NOMO-1 treated with dmso at 0.1 percent for 144 hours (cell line): ENCODE data around the gene CD177.
"Not testable (repeated sequence)": the region's sequence is repeated elsewhere in the genome, so short reads cannot be mapped to it uniquely, and the experiment has no call there.

Source experiments
- DNase-seq: peaks from one replicate; lab custom pipeline; 2025; ENCODE audit not compliant: unreplicated experiment; lab: John Stamatoyannopoulos, UW

The CD177 gene

GRCh38 chr19:43353606-43354304, at the start of gene CD177:
Gene CD177, plus strand, starts transcription at chr19:43353686. Its CDS starts 29 bp downstream, at chr19:43353715.
- no peak for DNase-seq

GRCh38 chr19:43305642-43306041, 47.8 kb upstream of the CD177 start:
- DNase-seq, result no peak

DNA sequence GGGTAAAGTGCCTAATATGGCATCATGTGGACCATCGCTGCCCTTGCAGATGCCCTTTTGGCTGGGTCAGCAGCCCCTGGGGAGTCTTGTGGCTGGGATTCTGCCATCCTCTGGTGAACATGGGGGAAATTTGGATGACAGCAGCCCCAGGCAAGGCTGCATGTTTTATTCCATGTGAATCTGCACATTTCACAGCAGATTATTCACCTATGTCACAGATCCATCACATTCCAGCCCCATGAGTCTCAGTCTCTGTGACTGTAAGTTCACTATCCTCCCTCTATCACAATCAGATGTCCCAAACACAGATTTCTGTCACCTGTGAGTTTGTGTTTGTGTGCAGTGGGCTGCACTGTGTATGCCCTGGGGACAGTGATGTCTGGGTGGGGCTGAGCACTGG, 47.4 kb upstream of the CD177 start:
- no peak for DNase-seq

GRCh38 chr19:43308244-43308815, 45.2 kb upstream of the CD177 start:
- no peak for DNase-seq

GRCh38 chr19:43309466-43309865, 44.0 kb upstream of the CD177 start:
- no peak for DNase-seq

GRCh38 chr19:43310221-43310620, 43.3 kb upstream of the CD177 start:
- no peak for DNase-seq

DNA sequence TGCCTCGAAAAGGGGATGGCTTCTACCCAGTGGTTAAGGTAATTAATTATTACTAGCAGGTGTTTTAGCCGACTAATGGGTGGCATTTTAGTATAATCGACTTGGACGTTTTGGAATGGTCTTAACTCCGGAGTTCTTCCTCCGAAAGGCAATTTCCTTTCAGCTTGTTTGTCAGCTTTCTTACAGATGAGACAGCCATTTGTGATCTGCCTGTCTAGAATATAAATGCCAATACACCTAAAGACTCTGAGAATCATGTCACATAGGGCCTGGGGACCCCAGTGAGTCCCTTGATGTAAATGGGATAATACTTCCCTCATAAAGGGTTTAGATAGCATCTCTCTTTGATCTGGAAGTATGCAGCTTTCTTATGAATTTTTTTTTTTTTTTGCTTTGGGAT, 42.2 kb upstream of the CD177 start:
- no peak for DNase-seq

DNA sequence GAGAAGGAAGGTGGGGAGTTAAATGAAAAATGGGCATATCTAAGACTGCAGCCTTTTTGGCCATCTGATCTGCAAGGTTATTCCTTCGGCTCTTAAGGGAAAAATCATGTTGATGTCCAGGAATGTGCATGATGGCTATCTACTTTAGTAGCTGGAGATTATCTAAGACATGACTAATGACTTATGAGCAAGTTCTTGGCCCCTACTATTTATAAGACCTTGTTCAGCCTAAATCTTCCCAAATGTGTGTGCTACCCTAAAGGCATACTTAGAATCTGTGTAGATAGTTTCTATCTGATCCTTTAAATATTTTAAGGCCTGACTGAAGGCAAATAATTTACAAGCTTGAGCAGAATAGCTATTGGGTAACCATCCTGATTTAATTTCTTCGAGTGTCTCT, 41.8 kb upstream of the CD177 start:
- no peak for DNase-seq

DNA sequence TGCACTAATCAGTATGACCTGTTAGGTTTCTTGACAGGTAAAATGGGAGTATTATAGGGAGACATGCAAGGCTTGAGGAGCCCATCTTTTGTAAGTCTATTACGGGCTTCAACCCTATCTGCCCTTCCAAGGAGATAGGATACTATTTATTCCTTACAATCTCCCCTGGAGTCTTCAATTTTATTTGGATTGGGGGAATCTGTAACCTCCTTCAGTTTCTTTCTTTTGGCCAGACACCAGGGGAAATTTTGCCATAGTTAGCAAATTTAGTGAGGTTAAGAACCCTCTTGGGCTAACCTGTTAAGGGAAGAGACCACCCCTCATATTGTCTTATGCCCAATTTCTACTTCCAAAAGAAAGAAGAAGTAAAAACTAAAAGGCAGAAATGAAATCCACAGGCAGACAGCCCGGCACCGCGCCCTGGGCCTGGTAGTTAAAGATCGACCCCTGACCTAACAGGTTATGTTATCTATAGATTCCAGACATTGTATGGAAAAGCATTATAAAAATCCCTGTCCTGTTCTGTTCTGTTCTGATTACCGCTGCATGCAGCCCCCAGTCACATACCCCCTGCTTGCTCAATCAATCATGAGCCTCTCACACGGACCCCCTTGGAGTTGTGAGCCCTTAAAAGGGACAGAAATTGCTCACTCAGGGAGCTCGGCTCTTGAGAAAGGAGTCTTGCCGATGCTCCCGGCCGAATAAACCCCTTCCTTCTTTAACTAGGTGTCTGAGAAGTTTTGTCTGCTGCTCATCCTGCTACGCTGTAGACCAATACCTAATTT, 39.6 kb upstream of the CD177 start:
- no peak for DNase-seq

DNA sequence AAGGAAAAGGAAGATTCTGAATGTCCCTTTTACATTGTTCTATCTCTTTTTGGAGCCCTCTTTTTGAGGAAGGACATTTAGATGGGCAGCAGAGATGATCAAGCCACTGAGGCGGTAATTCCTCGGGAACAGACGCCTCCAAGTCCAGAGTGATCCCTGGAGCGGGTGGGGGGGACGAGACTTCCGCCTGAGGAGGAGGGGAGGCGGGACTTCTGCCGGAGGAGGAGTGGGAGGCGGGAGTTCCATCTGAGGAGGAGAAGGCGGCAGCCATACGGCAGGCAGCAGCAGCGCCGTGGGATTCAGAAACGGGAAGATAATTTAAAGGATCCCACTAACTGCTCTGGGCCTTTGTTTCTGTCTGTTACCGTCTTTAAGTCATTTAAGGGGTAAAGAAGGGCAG, 37.6 kb upstream of the CD177 start:
- no peak for DNase-seq

DNA sequence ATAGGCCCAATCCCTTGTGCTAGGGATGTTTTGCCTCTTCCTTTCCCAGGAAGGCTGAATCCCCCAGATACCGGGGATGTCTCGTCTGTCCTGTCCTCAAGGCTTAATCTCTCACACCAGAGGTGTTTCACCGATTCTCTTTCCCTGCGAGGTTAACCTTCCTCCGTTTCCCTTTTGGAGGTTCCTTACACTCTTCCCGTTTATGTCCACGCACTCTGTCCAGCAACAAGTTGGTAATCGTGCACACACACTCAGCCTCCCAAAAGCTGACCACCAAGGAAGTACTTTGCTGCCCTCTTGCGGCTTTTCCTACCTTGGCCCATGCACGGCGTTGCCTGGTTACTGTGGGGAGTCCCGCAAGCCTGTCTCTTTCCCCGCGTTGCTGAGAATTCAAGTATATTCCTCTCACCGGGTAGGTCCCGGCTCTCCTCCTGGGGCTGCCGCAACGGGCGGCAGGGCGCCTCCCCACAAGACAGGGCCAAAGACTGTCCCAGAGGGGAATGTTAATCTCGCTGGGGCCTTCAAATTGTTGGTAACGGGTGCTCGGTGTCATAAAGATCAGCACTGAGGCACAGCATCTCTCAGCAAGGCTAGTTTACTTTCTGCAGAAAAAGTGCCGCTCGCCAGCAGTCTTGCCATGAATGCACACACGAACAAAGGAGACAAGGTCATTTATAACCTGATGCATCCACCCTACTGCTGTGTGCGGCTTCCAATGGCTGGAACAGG, 36.7 kb upstream of the CD177 start:
- no peak for DNase-seq

GRCh38 chr19:43318203-43318602, 35.3 kb upstream of the CD177 start:
- no peak for DNase-seq

DNA sequence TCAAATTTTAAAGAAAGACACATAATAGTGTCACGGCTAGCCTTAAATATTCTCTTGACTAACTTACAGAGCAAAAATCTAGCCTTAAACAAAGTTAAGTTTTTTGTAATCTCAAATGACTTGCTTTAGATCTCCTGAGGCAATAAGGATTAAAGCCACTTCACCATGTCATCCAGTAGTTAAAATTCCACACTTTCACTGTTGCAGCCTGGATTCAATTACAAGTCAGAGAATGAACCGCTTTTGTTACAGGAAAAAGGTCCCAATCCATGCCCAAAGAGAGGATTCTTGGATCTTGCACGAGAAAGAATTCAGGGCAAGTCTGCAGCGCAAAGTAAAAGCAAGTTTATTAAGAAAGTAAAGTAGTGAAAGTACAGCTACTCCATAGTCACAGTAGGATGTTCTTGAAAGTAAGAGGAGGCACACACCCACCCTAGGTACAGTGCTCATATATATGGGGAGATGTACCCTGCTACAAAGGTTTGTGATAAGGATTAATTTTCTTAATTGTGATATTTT, 34.6 kb upstream of the CD177 start:
- DNase-seq, result no peak

DNA sequence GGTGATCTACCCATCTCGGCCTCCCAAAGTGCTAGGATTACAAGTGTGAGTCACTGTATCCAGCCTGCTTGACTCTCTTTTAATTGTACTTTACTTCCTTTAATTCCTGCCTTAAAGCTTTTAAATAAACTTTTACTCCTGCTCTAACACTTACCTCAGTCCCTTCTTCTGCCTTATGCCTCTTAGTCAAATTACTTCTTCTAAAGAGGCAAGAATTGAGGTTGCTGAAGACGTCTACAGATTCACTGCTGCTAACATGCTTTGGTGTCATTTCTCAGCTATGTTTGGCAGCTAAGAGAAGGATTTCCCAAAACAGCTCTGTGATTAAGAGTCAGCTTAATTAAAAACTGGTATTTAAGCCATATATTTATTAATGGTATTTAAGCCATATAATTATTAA, 32.9 kb upstream of the CD177 start:
- DNase-seq, result no peak

GRCh38 chr19:43326761-43327160, 26.7 kb upstream of the CD177 start:
- not testable (repeated sequence) for DNase-seq

DNA sequence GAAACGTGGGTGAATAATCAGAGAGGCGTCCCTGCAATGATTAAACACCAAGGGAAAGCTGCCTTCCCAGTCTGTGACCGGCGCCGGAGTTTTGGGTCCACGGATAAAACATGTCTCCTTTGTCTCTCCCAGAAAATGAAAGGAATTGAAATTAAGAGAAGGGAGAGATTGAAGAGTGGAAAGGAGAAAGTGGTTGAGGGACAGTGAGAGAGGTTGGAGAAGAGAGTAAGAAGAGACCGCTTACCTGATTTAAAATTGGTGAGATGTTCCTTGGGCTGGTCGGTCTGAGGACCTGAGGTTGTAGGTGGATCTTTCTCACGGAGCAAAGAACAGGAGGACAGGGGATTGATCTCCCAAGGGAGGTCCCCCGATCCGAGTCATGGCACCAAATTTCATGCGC, 24.9 kb upstream of the CD177 start:
- DNase-seq, result not testable (repeated sequence)

GRCh38 chr19:43329049-43329448, 24.4 kb upstream of the CD177 start:
- DNase-seq, result not testable (repeated sequence)

- DNase-seq, result no peak
Measured at GRCh38 chr19:43329989-43330388, 23.5 kb upstream of the CD177 start.

GRCh38 chr19:43330726-43331434, 22.6 kb upstream of the CD177 start:
- no peak for DNase-seq

DNA sequence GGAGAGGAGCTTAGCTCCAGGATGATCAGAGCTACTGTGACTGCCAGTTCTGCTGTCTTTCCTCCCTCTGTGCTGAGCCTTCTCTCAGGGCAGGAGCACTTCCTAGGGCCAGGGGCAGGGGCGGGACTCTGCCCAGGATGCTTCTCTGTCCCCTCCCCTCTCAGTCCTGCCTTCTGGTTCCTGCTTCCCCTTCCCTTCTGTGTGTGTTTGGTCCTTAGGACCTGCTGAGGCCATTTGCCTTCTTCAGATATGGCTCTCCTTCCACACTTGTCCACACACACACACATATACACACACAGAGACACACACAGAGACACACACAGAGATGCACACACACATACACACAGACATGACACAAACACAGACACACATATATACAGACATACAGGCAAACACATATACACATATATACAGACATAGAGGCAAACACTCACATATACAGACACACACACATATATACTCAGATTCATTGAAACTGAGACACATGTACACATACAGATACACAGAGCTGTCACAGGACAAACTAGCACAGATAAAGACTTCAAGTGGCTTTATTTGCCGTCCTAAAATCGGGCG, 22.0 kb upstream of the CD177 start:
- DNase-seq, result peak; percentile 75
